Neuronal stem cell (in vitro differentiated cells): ENCODE measurements around the gene PAQR5.

Experiments
- DNase-seq: peaks from one replicate; pipeline ENCODE4 v3.0.0-alpha.2; 2013; ENCODE audit warnings: low spot score
- H2AFZ ChIP-seq: one replicate; pipeline ENCODE4 v1.6.1; 2013; ENCODE audit warnings: mild to moderate bottlenecking, low read length, inconsistent platforms
- H2AK5ac ChIP-seq: 2 replicates; pipeline ENCODE4 v1.6.1; 2013; ENCODE audit warnings: low read depth, mild to moderate bottlenecking, inconsistent platforms, low read length, moderate library complexity, mixed read lengths
- H2BK120ac ChIP-seq: 2 replicates; pipeline ENCODE4 v1.6.1; 2013; ENCODE audit warnings: low read depth, mild to moderate bottlenecking, inconsistent platforms, low read length, moderate library complexity, mixed read lengths
- H2BK12ac ChIP-seq: one replicate; pipeline ENCODE4 v1.6.1; 2013; ENCODE audit warnings: low read length, inconsistent platforms
- H2BK15ac ChIP-seq: 2 replicates; pipeline ENCODE4 v1.6.1; 2013; ENCODE audit warnings: mild to moderate bottlenecking, low read length, inconsistent platforms, mixed read lengths
- H2BK5ac ChIP-seq: one replicate; pipeline ENCODE4 v1.6.1; 2013; ENCODE audit warnings: inconsistent platforms, mild to moderate bottlenecking, low read length, moderate library complexity
- H3K14ac ChIP-seq: one replicate; pipeline ENCODE4 v1.6.1; 2013; ENCODE audit warnings: low read length, inconsistent platforms
- H3K18ac ChIP-seq: 2 replicates; pipeline ENCODE4 v1.6.1; 2013; ENCODE audit warnings: low read length, inconsistent platforms
- H3K23ac ChIP-seq: 2 replicates; pipeline ENCODE4 v1.6.1; 2013; ENCODE audit warnings: low read depth, mild to moderate bottlenecking, mixed read lengths, low read length, inconsistent platforms; ENCODE audit not compliant: poor library complexity
- H3K27ac ChIP-seq: replicated peaks from 3 replicates; pipeline ENCODE4 v1.5.1; 2013; ENCODE audit warnings: low read length, inconsistent platforms
- H3K27me3 ChIP-seq, 3 experiments: 2 replicates each; pipeline ENCODE4 v1.6.1; 2013; ENCODE audit warnings: low read length in 3 of 3, mild to moderate bottlenecking in 2 of 3, inconsistent platforms in 1 of 3, low read depth in 1 of 3, mixed read lengths in 1 of 3, moderate library complexity in 1 of 3; ENCODE audit not compliant: control insufficient read depth in 3 of 3, insufficient read depth in 3 of 3
- H3K36me3 ChIP-seq, 2 donors: replicated peaks in 1 of 2; 2 replicates each; pipeline ENCODE4 v1.6.1; 2013; ENCODE audit warnings: low read length in 2 of 2; ENCODE audit not compliant: control insufficient read depth in 2 of 2, insufficient read depth in 2 of 2
- H3K4ac ChIP-seq: 2 replicates; pipeline ENCODE4 v1.6.1; 2013; ENCODE audit warnings: inconsistent platforms, mild to moderate bottlenecking, low read length, moderate library complexity
- H3K4me1 ChIP-seq, 2 donors: 1 replicate in 1 of 2; 2 replicates in 1 of 2; pipeline ENCODE4 v1.6.1; 2013; ENCODE audit warnings: low read length in 2 of 2, low read depth in 1 of 2; ENCODE audit not compliant: control insufficient read depth in 2 of 2, insufficient read depth in 1 of 2
- H3K4me2 ChIP-seq: one replicate; pipeline ENCODE4 v1.6.1; 2013; ENCODE audit warnings: mild to moderate bottlenecking, low read length, inconsistent platforms; ENCODE audit not compliant: insufficient read depth, poor library complexity, severe bottlenecking
- H3K4me3 ChIP-seq, 2 donors: 2 replicates each; pipeline ENCODE4 v1.5.1; 2013; ENCODE audit warnings: low read length in 2 of 2, mild to moderate bottlenecking in 2 of 2, inconsistent platforms in 1 of 2, moderate library complexity in 1 of 2
- H3K79me1 ChIP-seq: one replicate; pipeline ENCODE4 v1.6.1; 2013; ENCODE audit warnings: low read depth, mild to moderate bottlenecking, inconsistent platforms, low read length, moderate library complexity
- H3K9ac ChIP-seq: one replicate; pipeline ENCODE4 v1.6.1; 2013; ENCODE audit warnings: mild to moderate bottlenecking, low read depth, low read length, inconsistent platforms; ENCODE audit not compliant: poor library complexity
- H3K9me3 ChIP-seq, 2 donors: replicated peaks in 1 of 2; 2 replicates each; pipeline versions ENCODE3 to v1.6.1; 2013; ENCODE audit warnings: low read length in 2 of 2, mild to moderate bottlenecking in 2 of 2, inconsistent platforms in 1 of 2, low read depth in 1 of 2, mixed read lengths in 1 of 2, moderate library complexity in 1 of 2; ENCODE audit not compliant: control insufficient read depth in 2 of 2, insufficient read depth in 1 of 2
- H4K8ac ChIP-seq: one replicate; pipeline ENCODE4 v1.6.1; 2013; ENCODE audit warnings: low read depth, mild to moderate bottlenecking, inconsistent platforms, low read length, moderate library complexity
- H4K91ac ChIP-seq: one replicate; pipeline ENCODE4 v1.6.1; 2013; ENCODE audit warnings: low read length, low read depth, mild to moderate bottlenecking, inconsistent platforms; ENCODE audit not compliant: poor library complexity
- WGBS, 2 donors: extraction: QIAGEN DNeasy Blood & Tissue Kit; methylation state at CpG; one replicate each; pipeline ENCODE4 v1.1.7; 2013; ENCODE audit warnings: missing lambda C conversion rate in 2 of 2, mixed read lengths in 1 of 2; ENCODE audit not compliant: insufficient read length in 2 of 2, insufficient replicate concordance in 1 of 2; ENCODE audit errors: extremely low coverage in 2 of 2; 5-methylcytosine and 5-hydroxymethylcytosine counted together

PAQR5 gene

DNA sequence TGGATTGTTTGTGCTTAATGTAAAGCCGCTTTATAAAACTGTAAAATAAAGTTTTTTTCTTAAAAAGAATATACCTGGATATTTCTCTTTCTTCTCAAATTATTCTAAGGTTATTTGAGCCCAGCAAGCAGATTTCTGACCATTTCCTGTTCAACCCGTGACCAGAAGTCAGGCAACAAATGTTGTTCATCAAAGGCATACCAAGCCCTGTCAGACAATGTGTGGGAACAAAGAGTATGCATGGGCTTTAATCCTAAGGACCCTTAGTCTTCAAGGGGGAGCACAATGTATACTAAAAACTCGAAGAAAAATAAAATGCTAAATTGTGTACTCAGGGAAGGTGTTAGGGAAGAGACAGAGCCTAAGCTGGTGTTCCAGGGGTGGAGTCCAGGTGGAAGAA is 26.6 kb upstream of the PAQR5 start:
- Histone ChIP-seq H3K36me3 (no peaks in the 10 kb centered on the region), H3K4me3 (no peak overlapping the region)
- WGBS, 2 donors = no CpG with 5 or more reads among the region's 3 CpGs

DNA sequence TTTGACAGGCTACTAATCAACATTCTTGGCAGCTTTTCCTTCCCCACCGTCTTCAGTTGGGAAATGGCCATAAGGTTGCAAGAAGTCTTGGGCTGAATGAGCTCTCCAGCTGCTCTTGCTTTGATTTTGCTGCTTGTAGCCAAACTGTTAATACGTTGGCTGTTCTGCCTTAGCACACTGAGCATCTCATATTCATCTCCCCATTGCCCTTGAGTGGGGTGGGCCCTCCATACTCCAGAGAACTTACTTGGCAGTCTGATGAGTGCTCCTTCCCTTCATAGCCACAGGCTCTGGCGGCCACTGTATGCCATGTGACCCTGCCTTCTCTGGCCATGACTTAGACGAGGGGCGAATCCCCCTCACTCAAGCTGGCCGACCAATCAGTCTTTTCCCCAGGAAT is 25.8 kb upstream of the PAQR5 start:
- Histone ChIP-seq H3K9ac (peak overlapping the region; percentile 30), H3K4me1 (peaks cover 0 to 20% of the 10 kb centered on the region in 2 donors), H2BK120ac (no peak overlapping the region), H3K9me3 (no peaks in the 10 kb centered on the region), H3K4me2 (no peak overlapping the region), H3K36me3 (no peaks in the 10 kb centered on the region), H2AFZ (no peak overlapping the region), H2AK5ac (no peak overlapping the region), H3K27me3 (no peaks in the 10 kb centered on the region), H4K91ac (no peak overlapping the region), H2BK5ac (no peak overlapping the region), H2BK15ac (no peak overlapping the region), H3K23ac (no peak overlapping the region), H4K8ac (no peak overlapping the region), H3K18ac (no peak overlapping the region), H3K79me1 (no peaks in the 10 kb centered on the region), H3K27ac (no peak overlapping the region), H2BK12ac (peak overlapping the region; percentile 1), H3K4me3 (peak overlapping the region in 1 of 2 donors; percentile 64), H3K4ac (no peak overlapping the region), H3K14ac (no peak overlapping the region)
- no peak for DNase-seq
- WGBS, 2 donors = no CpG with 5 or more reads among the region's 6 CpGs

More for the DNA sequence above, 26.6 kb upstream of the PAQR5 start:
- H2BK120ac ChIP-seq = no peak overlapping the region
- H2AFZ ChIP-seq = no peak overlapping the region
- peaks cover 0 to 20% of the 10 kb centered on the region in 2 donors for H3K4me1 ChIP-seq
- H3K9me3 ChIP-seq = no peaks in the 10 kb centered on the region
- no peak overlapping the region for H2BK5ac ChIP-seq
- no peak overlapping the region for H2BK12ac ChIP-seq
- no peaks in the 10 kb centered on the region for H3K79me1 ChIP-seq
- no peak overlapping the region for H3K9ac ChIP-seq
- no peak overlapping the region for H2AK5ac ChIP-seq
- H3K4me2 ChIP-seq = no peak overlapping the region
- no peak overlapping the region for H4K8ac ChIP-seq
- no peak overlapping the region for H3K23ac ChIP-seq
- no peak overlapping the region for H3K18ac ChIP-seq
- no peak overlapping the region for H4K91ac ChIP-seq
- H3K14ac ChIP-seq = no peak overlapping the region
- no peak overlapping the region for H3K4ac ChIP-seq
- peak; percentile 9 for DNase-seq
- no peaks in the 10 kb centered on the region for H3K27me3 ChIP-seq
- no peak overlapping the region for H3K27ac ChIP-seq
- no peak overlapping the region for H2BK15ac ChIP-seq

GRCh38 chr15:69275074-69275670 is 23.5 kb upstream of the PAQR5 start:
- Histone ChIP-seq H2BK12ac (no peak overlapping the region), H3K18ac (no peak overlapping the region), H2BK120ac (no peak overlapping the region), H3K27ac (no peak overlapping the region), H2AK5ac (no peak overlapping the region), H3K79me1 (no peaks in the 10 kb centered on the region), H3K4me1 (peaks cover 0 to 20% of the 10 kb centered on the region in 2 donors), H2BK5ac (no peak overlapping the region), H3K27me3 (no peaks in the 10 kb centered on the region), H3K4ac (no peak overlapping the region), H3K9me3 (no peaks in the 10 kb centered on the region), H3K9ac (no peak overlapping the region), H2BK15ac (no peak overlapping the region), H4K8ac (no peak overlapping the region), H3K36me3 (no peaks in the 10 kb centered on the region), H2AFZ (peak overlapping the region; percentile 3), H3K23ac (no peak overlapping the region), H3K4me3 (no peak overlapping the region), H3K4me2 (no peak overlapping the region), H4K91ac (no peak overlapping the region), H3K14ac (no peak overlapping the region)
- no CpG with 5 or more reads among the region's 4 CpGs for WGBS, 2 donors
- no peak for DNase-seq

GRCh38 chr15:69275933-69276560 is 22.7 kb upstream of the PAQR5 start:
- no peaks in the 10 kb centered on the region for H3K9me3 ChIP-seq
- H3K79me1 ChIP-seq = no peaks in the 10 kb centered on the region
- no peaks in the 10 kb centered on the region for H3K36me3 ChIP-seq
- no peak overlapping the region for H2BK120ac ChIP-seq
- no peak overlapping the region for H3K18ac ChIP-seq
- WGBS, 2 donors = no CpG with 5 or more reads among the region's 9 CpGs
- no peak overlapping the region for H2BK15ac ChIP-seq
- H4K8ac ChIP-seq = no peak overlapping the region
- no peak overlapping the region for H3K4me2 ChIP-seq
- no peak overlapping the region for H3K23ac ChIP-seq
- H2BK12ac ChIP-seq = no peak overlapping the region
- no peak overlapping the region for H3K4me3 ChIP-seq
- no peak for DNase-seq
- H4K91ac ChIP-seq = no peak overlapping the region
- H3K27ac ChIP-seq = no peak overlapping the region
- no peak overlapping the region for H3K4ac ChIP-seq
- H2BK5ac ChIP-seq = no peak overlapping the region
- H3K14ac ChIP-seq = no peak overlapping the region
- H2AK5ac ChIP-seq = no peak overlapping the region
- no peak overlapping the region for H3K9ac ChIP-seq
- H3K4me1 ChIP-seq = peaks cover 0 to 20% of the 10 kb centered on the region in 2 donors
- H2AFZ ChIP-seq = no peak overlapping the region
- no peaks in the 10 kb centered on the region for H3K27me3 ChIP-seq
